HG03457 (cell line): Measurements from ENCODE around the gene NEURL1.

ENCODE experiments used
- ATAC-seq: cut with Tn5 transposase; IDR thresholded peaks from one replicate; pipeline ENCODE4 v1.9.1; 2021; ENCODE audit warnings: moderate number of reproducible peaks; ENCODE audit not compliant: unreplicated experiment

NEURL1 gene, protein sequence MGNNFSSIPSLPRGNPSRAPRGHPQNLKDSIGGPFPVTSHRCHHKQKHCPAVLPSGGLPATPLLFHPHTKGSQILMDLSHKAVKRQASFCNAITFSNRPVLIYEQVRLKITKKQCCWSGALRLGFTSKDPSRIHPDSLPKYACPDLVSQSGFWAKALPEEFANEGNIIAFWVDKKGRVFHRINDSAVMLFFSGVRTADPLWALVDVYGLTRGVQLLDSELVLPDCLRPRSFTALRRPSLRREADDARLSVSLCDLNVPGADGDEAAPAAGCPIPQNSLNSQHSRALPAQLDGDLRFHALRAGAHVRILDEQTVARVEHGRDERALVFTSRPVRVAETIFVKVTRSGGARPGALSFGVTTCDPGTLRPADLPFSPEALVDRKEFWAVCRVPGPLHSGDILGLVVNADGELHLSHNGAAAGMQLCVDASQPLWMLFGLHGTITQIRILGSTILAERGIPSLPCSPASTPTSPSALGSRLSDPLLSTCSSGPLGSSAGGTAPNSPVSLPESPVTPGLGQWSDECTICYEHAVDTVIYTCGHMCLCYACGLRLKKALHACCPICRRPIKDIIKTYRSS

DNA sequence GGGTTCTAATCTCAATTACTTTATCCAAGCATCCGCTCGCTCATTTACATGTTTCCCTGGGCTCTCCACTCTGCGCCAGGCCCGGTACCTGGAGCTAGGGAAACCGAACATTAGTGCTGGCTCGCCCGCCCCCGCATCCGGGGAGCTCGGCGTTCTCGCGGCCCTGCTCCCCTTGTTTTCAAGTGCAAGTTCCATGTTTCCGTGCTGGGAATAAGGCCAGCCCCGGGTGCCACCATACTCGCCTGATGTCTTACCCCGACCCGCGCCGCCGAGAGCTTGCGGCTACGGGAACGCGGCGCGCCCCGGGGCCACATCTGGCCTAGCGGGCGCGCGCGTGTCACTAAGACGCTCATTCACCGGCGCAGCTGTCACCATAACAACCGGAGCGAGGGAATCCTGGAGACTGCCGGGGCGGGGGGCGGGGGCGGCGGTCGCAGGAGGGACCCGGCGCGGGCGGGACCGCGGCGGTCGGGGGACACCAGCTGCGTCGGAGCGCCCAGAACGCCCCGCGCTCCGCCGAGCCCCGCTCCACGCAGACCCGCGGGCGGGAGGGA is at the start of gene NEURL1:
Gene NEURL1 (plus strand): TSS at position 344 of the 554 bp plus-strand sequence. CDS start 683 bp downstream, outside the sequence.
- ATAC-seq = no peak

DNA sequence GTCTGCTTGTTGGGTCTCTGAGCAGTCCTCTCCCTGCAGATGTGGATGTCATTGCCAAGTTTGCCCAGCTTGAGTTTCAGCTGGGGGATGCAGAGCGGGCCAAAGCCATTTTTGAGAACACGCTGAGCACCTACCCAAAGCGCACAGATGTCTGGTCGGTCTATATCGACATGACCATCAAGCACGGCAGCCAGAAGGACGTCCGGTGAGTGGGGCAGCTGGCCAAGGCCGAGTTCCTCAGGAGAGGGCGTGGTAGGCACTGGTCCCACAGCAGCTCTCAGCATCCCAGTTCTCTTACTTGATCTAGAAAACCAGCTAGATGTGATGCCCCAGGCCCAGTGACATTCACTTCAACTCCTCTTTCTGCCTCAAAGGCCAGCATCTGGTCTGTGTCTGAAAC is 49.0 kb upstream of the NEURL1 start:
- no peak for ATAC-seq

- no peak for ATAC-seq
Measured at GRCh38 chr10:103445366-103445765, 48.1 kb upstream of the NEURL1 start.

GRCh38 chr10:103445767-103446567 is 47.5 kb upstream of the NEURL1 start:
- no peak for ATAC-seq

GRCh38 chr10:103447187-103447586 is 46.3 kb upstream of the NEURL1 start:
- no peak for ATAC-seq

DNA sequence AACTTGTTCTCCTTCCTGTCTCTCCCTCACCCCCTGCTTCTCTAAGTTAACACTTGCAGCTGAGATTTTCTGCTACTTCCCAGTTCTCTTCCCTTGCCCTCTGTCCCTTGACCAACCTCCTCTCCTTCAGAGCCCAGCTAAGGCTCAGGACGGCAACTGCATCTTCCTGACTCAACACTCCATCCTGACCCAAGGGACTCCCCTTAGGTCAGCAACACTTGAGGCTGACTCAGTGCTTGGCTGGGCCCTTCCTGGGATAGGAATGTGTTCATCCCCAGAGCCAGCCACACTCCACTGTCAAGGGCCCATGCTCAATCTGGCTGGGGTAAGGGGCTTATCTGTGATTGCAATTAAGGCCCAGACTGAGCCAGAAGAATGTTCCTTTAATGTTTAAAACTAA is 44.8 kb upstream of the NEURL1 start:
- ATAC-seq = no peak

DNA sequence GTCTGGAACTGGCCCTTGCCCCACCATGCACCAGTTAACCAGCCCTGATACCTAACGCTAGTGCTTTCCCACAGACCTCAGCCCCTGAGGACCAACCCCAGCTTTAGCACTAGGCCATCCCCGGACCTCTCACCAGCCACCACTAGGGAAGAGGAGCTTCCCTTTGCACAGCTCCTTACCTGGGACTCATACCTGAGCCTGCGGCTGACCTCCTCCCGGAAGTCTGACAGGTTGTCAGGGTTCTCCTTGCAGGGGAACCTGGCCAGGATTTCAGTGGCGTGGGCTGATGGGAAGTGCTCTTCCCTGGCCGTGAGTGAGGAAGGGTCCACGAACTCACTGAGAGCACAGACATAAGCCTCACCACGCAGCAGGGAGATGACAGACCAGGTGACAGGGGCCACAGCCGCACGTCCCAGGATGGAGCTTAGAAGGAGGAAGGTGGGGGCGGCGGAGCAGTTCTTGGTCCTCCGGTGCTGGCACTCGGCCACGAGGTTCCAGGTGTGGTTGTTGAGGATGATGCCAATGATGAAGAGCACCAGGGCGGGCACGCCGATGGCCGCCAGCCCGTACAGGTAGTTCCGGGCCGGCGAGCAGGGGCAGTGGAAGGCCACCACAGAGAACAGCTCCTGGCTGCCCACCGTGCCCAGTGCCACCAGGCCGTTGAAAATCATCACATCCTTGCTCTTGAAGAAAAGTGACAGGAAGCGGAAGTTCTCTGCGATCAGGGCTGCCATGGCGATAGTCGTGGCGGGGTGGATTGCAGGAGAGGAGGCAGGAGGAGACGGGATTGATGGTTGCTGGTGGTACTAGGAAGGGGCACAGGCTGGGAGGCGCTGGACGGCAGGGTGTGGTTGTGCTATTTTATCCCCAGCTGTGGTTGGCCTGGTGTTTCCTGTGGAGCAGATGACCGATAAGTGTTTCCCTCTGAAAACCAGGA is 44.0 kb upstream of the NEURL1 start:
- no peak for ATAC-seq

- ATAC-seq = no peak
Measured at GRCh38 chr10:103450201-103450695, 43.3 kb upstream of the NEURL1 start.

DNA sequence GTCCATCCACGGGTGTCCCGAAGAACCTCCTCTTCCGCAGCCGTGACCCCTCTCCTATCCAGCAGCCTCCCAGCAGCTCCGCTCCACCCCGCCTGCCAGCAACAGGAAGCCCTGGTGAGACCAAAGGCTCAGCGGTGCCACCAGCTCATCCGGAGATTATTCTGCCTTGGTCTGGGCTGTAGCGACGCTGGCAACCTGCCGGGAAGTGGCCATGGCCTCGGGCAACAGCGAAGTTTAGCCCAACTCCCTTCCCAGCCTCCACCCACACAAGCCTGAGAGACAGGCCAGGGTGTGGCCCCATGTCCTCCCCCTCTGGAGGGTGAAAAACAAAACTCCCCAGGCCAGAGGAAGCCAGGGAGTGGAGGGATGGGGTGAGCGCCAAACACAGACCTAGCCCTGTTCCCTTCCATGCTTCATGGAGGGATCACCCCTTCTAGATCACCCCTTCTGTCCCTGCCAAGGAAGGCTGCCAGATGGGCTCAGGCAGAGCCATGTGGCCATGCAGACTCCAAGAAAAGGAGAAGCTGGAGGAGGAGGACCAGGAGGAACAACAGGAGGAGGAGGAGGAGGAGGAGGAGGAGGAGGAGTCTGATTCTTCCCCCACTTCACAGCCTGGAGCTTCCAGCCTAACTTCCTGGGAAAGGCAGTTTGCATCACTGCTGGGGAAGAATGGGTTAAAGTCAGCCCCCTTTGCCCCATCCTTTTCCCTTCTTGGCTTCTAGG is 42.3 kb upstream of the NEURL1 start:
- no peak for ATAC-seq

- ATAC-seq = no peak
Measured at GRCh38 chr10:103451831-103452505, 41.5 kb upstream of the NEURL1 start, which contains the start of gene CALHM2. TSS of gene CALHM2 (minus strand) at chr10:103452370. CDS start at chr10:103449941, 2,429 bp downstream.

DNA sequence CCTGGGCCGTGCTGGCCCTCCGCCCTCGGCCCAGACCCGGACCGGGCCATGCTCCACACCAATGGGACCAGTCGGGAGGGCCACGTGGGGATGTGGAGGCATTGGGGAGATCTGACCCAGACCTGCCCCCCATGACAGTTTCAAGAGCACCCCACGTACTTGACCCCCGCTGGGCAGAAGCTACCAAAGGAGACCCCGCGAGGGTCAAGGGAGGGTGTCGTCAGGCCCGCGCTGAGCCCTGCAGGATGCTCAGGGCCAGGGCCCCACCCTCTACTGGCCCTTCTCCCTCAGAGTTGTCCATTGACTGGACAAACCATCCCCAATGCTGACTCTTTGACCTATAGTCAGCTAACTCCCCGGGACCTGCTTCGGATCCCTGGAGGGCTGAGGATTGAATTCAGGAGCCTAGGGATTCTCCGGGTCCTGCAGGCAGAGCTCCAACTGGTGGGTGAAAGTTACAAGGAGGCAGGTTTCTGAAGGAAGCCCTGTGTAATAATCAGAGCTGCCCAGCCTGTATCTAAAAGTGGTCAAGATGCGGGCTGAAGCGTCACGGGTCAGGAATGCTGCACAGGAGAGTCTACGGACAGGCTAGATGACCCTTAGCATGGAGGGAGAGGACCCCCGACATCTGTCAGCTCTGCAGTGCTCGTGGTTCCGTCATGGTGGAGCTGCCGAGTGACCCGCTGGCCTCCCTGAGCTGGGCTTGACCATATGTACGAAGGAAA is 40.8 kb upstream of the NEURL1 start:
- ATAC-seq = no peak

DNA sequence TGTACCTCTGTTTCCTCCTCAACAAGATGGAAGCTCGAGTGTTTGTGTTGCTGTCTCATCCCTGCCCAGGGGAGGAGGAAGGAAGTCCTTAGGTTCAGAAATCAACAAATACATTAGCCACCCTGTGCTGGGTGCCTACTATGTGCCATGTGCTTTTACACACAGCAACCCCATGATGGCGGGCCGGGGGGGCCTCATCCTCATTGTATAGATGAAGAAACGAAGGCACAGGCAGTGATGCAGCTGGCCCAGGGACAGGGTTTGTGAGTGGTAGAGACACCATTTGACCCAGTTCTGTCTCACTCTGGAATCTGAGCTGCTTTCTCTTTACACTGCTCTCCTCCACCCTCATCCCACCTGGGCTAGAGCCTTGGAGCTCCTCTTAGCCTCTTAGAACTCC is 39.5 kb upstream of the NEURL1 start:
- no peak for ATAC-seq

DNA sequence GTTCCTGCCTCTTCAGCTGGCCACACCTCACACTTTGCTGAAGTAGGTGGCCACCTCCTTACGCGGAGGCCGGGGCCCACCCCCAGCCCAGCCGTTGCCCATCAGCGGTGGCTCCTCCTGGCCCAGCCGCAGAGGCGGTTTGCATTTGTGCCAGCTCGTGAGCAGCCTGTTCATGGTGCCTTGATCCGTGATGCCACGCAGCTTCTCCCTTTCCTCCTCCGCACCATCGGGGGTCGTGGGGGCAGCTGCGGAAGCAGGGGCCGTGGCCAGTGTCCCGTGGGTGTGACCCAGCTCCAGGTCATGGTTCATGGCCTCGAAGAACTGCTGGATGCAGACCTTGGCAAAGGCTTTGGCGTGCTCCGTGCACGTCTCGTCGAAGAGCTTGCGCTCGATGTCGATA is 38.3 kb upstream of the NEURL1 start:
- no peak for ATAC-seq

DNA sequence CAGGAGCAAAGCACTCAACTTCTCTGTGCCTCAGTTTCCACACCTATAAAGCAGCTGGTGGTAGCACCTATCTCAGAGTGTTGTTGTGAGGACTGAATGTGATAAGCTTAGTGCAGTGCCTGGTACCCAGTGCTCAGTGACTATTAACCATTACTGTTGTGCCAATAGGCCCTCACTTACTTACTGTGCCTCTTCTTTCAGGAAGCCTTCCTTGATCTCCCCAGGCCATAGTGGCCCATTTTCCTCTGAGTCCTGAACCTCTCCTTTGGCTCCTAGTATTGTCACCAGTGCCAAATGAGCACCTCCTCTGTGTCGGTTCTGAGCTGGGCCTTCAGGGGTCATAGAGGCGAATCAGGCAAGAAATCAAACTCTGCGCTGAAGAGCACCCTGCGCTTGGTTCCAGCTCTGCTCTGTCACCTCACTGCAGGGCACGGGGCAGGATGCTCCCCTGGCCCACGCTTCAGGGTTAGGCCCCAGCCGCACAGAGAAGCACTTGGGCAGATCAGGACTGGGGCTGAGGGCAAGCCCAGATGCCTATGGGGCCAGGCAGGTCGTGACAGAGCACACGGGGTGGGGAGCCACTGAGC is 37.3 kb upstream of the NEURL1 start:
- ATAC-seq = no peak

DNA sequence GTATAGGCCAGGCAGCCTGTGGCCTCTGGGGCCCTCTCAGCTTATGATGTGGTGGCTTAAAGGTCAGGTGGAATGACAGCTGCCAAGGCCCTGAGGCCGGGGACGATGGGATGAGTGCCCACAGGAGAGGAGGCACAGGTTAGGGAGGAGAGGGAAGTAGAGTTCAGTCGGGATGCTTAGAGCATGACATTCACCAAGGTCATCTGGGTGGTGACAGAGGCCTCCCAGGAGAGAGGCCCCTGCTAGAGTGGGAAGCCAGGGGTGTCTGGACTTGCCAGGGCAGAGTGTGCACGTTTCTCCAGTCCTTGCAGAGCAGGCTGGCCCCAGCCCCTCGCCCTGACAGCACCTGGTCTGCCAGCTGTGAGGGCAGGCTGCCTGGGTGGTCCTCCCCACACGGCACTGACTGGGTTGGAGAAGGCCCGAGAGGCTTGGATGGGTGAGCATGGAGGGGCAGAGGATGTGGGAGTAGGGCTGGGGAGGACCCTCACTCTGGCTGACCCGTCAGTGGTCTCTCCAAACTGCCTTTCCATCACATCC is 36.3 kb upstream of the NEURL1 start:
- ATAC-seq = no peak

- no peak for ATAC-seq
Measured at GRCh38 chr10:103457896-103458583, 35.5 kb upstream of the NEURL1 start.

GRCh38 chr10:103458720-103459119 is 34.8 kb upstream of the NEURL1 start, which contains the start of gene CALHM1:
TSS of gene CALHM1 (minus strand) at chr10:103458900. CDS start at chr10:103458751, 149 bp downstream.
- no peak for ATAC-seq
